ENCODE data around the gene CCDC169.

Gene CCDC169

GRCh38 chr13:36258831-36259230 lies 38.8 kb downstream of the CCDC169 start:
- TF ChIP-seq Cebpa-rat (IDR thresholded peaks at IDR 0.05), result no peak
- Histone ChIP-seq H3K27ac (no peak overlapping the region), H3K4me3 (no peak overlapping the region), H3K9ac (no peak overlapping the region), H3K9me3 (replicated peaks in 1 of 11) (peaks cover 0 to 19% (median 15%) of the 10 kb centered on the region in 11 experiments; a peak in 15 of 22 replicates), H4K20me1 (no peaks in the 10 kb centered on the region), H3K4me2 (no peak overlapping the region), H3K36me3 (no peaks in the 10 kb centered on the region), H3K4me1 (peaks cover 0 to 17% (median 0%) of the 10 kb centered on the region in 10 experiments; a peak in 1 of 20 replicates), H3K27me3 (no peaks in the 10 kb centered on the region)

- Histone ChIP-seq H4K20me1 (no peaks in the 10 kb centered on the region), H3K36me3 (no peaks in the 10 kb centered on the region), H3K9me3 (replicated peaks in 1 of 11) (peaks cover 8 to 16% (median 13%) of the 10 kb centered on the region in 11 experiments; a peak in 19 of 22 replicates), H3K9ac (no peak overlapping the region), H3K4me2 (peak overlapping the region in 3 of 11 experiments; percentile 25 to 79 (median 66); a peak in 5 of 22 replicates), H3K4me1 (peaks cover 0 to 44% (median 0%) of the 10 kb centered on the region in 10 experiments; a peak in 6 of 20 replicates), H3K27ac (no peak overlapping the region), H3K27me3 (no peaks in the 10 kb centered on the region), H3K4me3 (no peak overlapping the region)
- TF ChIP-seq Cebpa-rat (IDR thresholded peaks at IDR 0.05), result no peak
Observed at GRCh38 chr13:36251526-36251925, 46.1 kb downstream of the CCDC169 start.

- Histone ChIP-seq H3K27me3 (no peaks in the 10 kb centered on the region), H3K9ac (no peak overlapping the region), H3K4me3 (no peak overlapping the region), H3K4me1 (peaks cover 0 to 42% (median 0%) of the 10 kb centered on the region in 10 experiments; a peak in 6 of 20 replicates), H3K27ac (no peak overlapping the region), H3K36me3 (no peaks in the 10 kb centered on the region), H3K9me3 (replicated peaks in 1 of 11) (peaks cover 13 to 20% (median 17%) of the 10 kb centered on the region in 11 experiments; a peak in 19 of 22 replicates), H4K20me1 (no peaks in the 10 kb centered on the region), H3K4me2 (peak overlapping the region in 2 of 11 experiments; percentile 66 to 79; a peak in 4 of 22 replicates)
- TF ChIP-seq Cebpa-rat (IDR thresholded peaks at IDR 0.05), result no peak
Observed at GRCh38 chr13:36251017-36251416, 46.6 kb downstream of the CCDC169 start.

- H3K9ac ChIP-seq, result no peak overlapping the region
- no peak overlapping the region for H3K4me2 ChIP-seq
- H3K27me3 ChIP-seq, result no peaks in the 10 kb centered on the region
- H3K27ac ChIP-seq, result no peak overlapping the region
- H3K4me1 ChIP-seq, result peaks cover 0 to 27% (median 0%) of the 10 kb centered on the region in 10 experiments; a peak in 6 of 20 replicates
- no peaks in the 10 kb centered on the region for H3K36me3 ChIP-seq
- peaks cover 16 to 23% (median 18%) of the 10 kb centered on the region in 11 experiments; a peak in 19 of 22 replicates for H3K9me3 ChIP-seq (replicated peaks in 1 of 11)
- TF ChIP-seq Cebpa-rat (IDR thresholded peaks at IDR 0.05), result no peak
- H3K4me3 ChIP-seq, result no peak overlapping the region
- H4K20me1 ChIP-seq, result no peaks in the 10 kb centered on the region
Observed at GRCh38 chr13:36248700-36249099, 48.9 kb downstream of the CCDC169 start.

GRCh38 chr13:36244990-36245389 lies 52.6 kb downstream of the CCDC169 start:
- Histone ChIP-seq H3K9me3 (replicated peaks in 1 of 11) (peaks cover 16 to 23% (median 18%) of the 10 kb centered on the region in 11 experiments; a peak in 19 of 22 replicates), H3K4me1 (peaks cover 0 to 1% (median 0%) of the 10 kb centered on the region in 10 experiments; a peak in 4 of 20 replicates), H3K4me2 (no peak overlapping the region), H3K27me3 (no peaks in the 10 kb centered on the region), H3K27ac (no peak overlapping the region), H3K4me3 (no peak overlapping the region), H3K36me3 (no peaks in the 10 kb centered on the region), H3K9ac (no peak overlapping the region), H4K20me1 (no peaks in the 10 kb centered on the region)
- no peak for TF ChIP-seq Cebpa-rat (IDR thresholded peaks at IDR 0.05)

- Histone ChIP-seq H3K4me1 (no peaks in the 10 kb centered on the region), H3K27me3 (no peaks in the 10 kb centered on the region), H3K36me3 (no peaks in the 10 kb centered on the region), H4K20me1 (no peaks in the 10 kb centered on the region), H3K9ac (no peak overlapping the region), H3K9me3 (replicated peaks in 1 of 11) (peaks cover 16 to 23% (median 18%) of the 10 kb centered on the region in 11 experiments; a peak in 19 of 22 replicates), H3K4me2 (no peak overlapping the region), H3K4me3 (no peak overlapping the region), H3K27ac (no peak overlapping the region)
- no peak for TF ChIP-seq Cebpa-rat (IDR thresholded peaks at IDR 0.05)
Observed at GRCh38 chr13:36244073-36244472, 53.5 kb downstream of the CCDC169 start.

GRCh38 chr13:36242761-36243160 lies 54.9 kb downstream of the CCDC169 start:
- no peak for TF ChIP-seq Cebpa-rat (IDR thresholded peaks at IDR 0.05)
- H4K20me1 ChIP-seq, result no peaks in the 10 kb centered on the region
- H3K9me3 ChIP-seq (replicated peaks in 1 of 11), result peaks cover 15 to 21% (median 17%) of the 10 kb centered on the region in 11 experiments; a peak in 19 of 22 replicates
- no peaks in the 10 kb centered on the region for H3K36me3 ChIP-seq
- no peak overlapping the region for H3K9ac ChIP-seq
- H3K27me3 ChIP-seq, result no peaks in the 10 kb centered on the region
- no peak overlapping the region for H3K4me2 ChIP-seq
- no peak overlapping the region for H3K27ac ChIP-seq
- no peak overlapping the region for H3K4me3 ChIP-seq
- H3K4me1 ChIP-seq, result no peaks in the 10 kb centered on the region

GRCh38 chr13:36231236-36231635 lies 66.4 kb downstream of the CCDC169 start:
- Histone ChIP-seq H3K9me3 (replicated peaks in 1 of 11) (peaks cover 3 to 18% (median 11%) of the 10 kb centered on the region in 11 experiments; a peak in 17 of 22 replicates), H3K27me3 (no peaks in the 10 kb centered on the region), H4K20me1 (no peaks in the 10 kb centered on the region), H3K27ac (no peak overlapping the region), H3K9ac (no peak overlapping the region), H3K4me3 (no peak overlapping the region), H3K4me2 (no peak overlapping the region), H3K36me3 (no peaks in the 10 kb centered on the region), H3K4me1 (no peaks in the 10 kb centered on the region)
- no peak for TF ChIP-seq Cebpa-rat (IDR thresholded peaks at IDR 0.05)

GRCh38 chr13:36224730-36225129 lies 72.9 kb downstream of the CCDC169 start:
- no peak overlapping the region for H3K9ac ChIP-seq
- H3K9me3 ChIP-seq (replicated peaks in 1 of 11), result peaks cover 21 to 30% (median 27%) of the 10 kb centered on the region in 11 experiments
- H3K27me3 ChIP-seq, result no peaks in the 10 kb centered on the region
- no peak overlapping the region for H3K4me3 ChIP-seq
- H3K27ac ChIP-seq, result no peak overlapping the region
- H3K4me1 ChIP-seq, result no peaks in the 10 kb centered on the region
- no peak for TF ChIP-seq Cebpa-rat (IDR thresholded peaks at IDR 0.05)
- H3K4me2 ChIP-seq, result no peak overlapping the region
- no peaks in the 10 kb centered on the region for H4K20me1 ChIP-seq
- H3K36me3 ChIP-seq, result no peaks in the 10 kb centered on the region

GRCh38 chr13:36219883-36220282 lies 77.7 kb downstream of the CCDC169 start:
- TF ChIP-seq Cebpa-rat (IDR thresholded peaks at IDR 0.05), result no peak
- no peaks in the 10 kb centered on the region for H3K27me3 ChIP-seq

More at GRCh38 chr13:36219883-36220282, 77.7 kb downstream of the CCDC169 start:
- Histone ChIP-seq H3K9me3 (replicated peaks in 1 of 11) (peaks cover 20 to 48% (median 37%) of the 10 kb centered on the region in 11 experiments), H3K4me2 (no peak overlapping the region), H4K20me1 (no peaks in the 10 kb centered on the region), H3K9ac (no peak overlapping the region), H3K4me3 (no peak overlapping the region), H3K27ac (no peak overlapping the region), H3K36me3 (no peaks in the 10 kb centered on the region), H3K4me1 (peaks cover 0 to 10% (median 0%) of the 10 kb centered on the region in 10 experiments; a peak in 7 of 20 replicates)
